OCI-LY1 (cell line): ENCODE data around the gene CTF1.

Experiments used
- H2AFZ ChIP-seq: fragments of 200-600 bp; sonication (generic), shearing (Covaris generic); 2 replicates; pipeline ENCODE4 v1.6.0; 2014; ENCODE audit warnings: antibody characterized with exemption, mild to moderate bottlenecking, low read length
- H3F3A ChIP-seq: fragments of 200-600 bp; sonication (generic), shearing (Covaris generic); 2 replicates; pipeline ENCODE4 v1.6.0; 2014; ENCODE audit warnings: mild to moderate bottlenecking, antibody characterized with exemption, low read length, moderate library complexity; ENCODE audit not compliant: insufficient read depth
- H3K27ac ChIP-seq: fragments of 200-600 bp; sonication (generic); 2 replicates; pipeline ENCODE4 v1.5.1; 2014; ENCODE audit warnings: low read length, mixed run types, mild to moderate bottlenecking, low read depth; ENCODE audit not compliant: poor library complexity, severe bottlenecking
- H3K27me3 ChIP-seq: fragments of 200-600 bp; sonication (generic); 2 replicates; pipeline ENCODE4 v1.6.0; 2014; ENCODE audit warnings: antibody characterized with exemption, mild to moderate bottlenecking, low read length, moderate library complexity; ENCODE audit not compliant: insufficient read depth
- H3K36me3 ChIP-seq: fragments of 200-600 bp; sonication (generic); 2 replicates; pipeline ENCODE4 v1.6.1; 2014; ENCODE audit warnings: mild to moderate bottlenecking, antibody characterized with exemption, low read length, moderate library complexity, mixed read lengths; ENCODE audit not compliant: insufficient read depth
- H3K4me1 ChIP-seq: fragments of 200-600 bp; sonication (generic); 2 replicates; pipeline ENCODE4 v1.5.1; 2014; ENCODE audit warnings: mild to moderate bottlenecking, low read length, moderate library complexity; ENCODE audit not compliant: insufficient read depth, severe bottlenecking
- H3K4me2 ChIP-seq: fragments of 200-600 bp; sonication (generic), shearing (Covaris generic); 2 replicates; pipeline ENCODE4 v1.6.1; 2014; ENCODE audit warnings: low read length
- H3K4me3 ChIP-seq: fragments of 200-600 bp; sonication (generic); 2 replicates; pipeline ENCODE4 v1.5.1; 2014; ENCODE audit warnings: low read length, low read depth, mild to moderate bottlenecking, mixed read lengths; ENCODE audit not compliant: poor library complexity, severe bottlenecking
- H3K79me2 ChIP-seq: fragments of 200-600 bp; shearing (Covaris generic); 2 replicates; pipeline ENCODE4 v1.6.1; 2016; ENCODE audit warnings: mixed run types, low read length, mixed read lengths; ENCODE audit not compliant: insufficient read depth
- H3K9ac ChIP-seq: fragments of 200-600 bp; sonication (generic), shearing (Covaris generic); 2 replicates; pipeline ENCODE4 v1.6.1; 2014; ENCODE audit warnings: mild to moderate bottlenecking, low read length, mixed read lengths
- H3K9me2 ChIP-seq: fragments of 200-600 bp; sonication (generic), shearing (Covaris generic); 2 replicates; pipeline ENCODE4 v1.6.1; 2014; ENCODE audit warnings: low read depth, mild to moderate bottlenecking, low read length, mixed read lengths
- H3K9me3 ChIP-seq: fragments of 200-600 bp; shearing (Covaris generic); 2 replicates; pipeline ENCODE4 v1.6.1; 2014; ENCODE audit warnings: low read length, mixed read lengths
- H4K20me1 ChIP-seq: fragments of 200-600 bp; sonication (generic), shearing (Covaris generic); 2 replicates; pipeline ENCODE4 v1.6.0; 2016; ENCODE audit warnings: mild to moderate bottlenecking, low read length; ENCODE audit not compliant: insufficient read depth
- CTCF ChIP-seq: fragments of 200-600 bp; sonication (generic), shearing (Covaris generic); IDR thresholded peaks from 2 replicates; pipeline ENCODE4 v1.5.1; 2017; ENCODE audit warnings: mild to moderate bottlenecking, antibody characterized with exemption, low read length, moderate library complexity, mixed read lengths
- EZH2 ChIP-seq: fragments of 200-600 bp; sonication (generic), shearing (Covaris generic); IDR thresholded peaks from 2 replicates; pipeline ENCODE4 v1.8.0; 2017; ENCODE audit warnings: borderline replicate concordance, mixed run types, mild to moderate bottlenecking, antibody characterized with exemption, low read length, moderate library complexity, mixed read lengths

Gene CTF1

GRCh38 chr16:30926937-30927788 lies 30.7 kb downstream of the CTF1 start:
- Histone ChIP-seq H3K4me1 (peaks cover 22% of the 10 kb centered on the region), H3F3A (no peaks in the 10 kb centered on the region), H3K4me2 (peak overlapping the region; percentile 21; the same call in 1 of the 2 replicates), H2AFZ (no peak overlapping the region), H3K9me2 (no peaks in the 10 kb centered on the region), H3K79me2 (no peaks in the 10 kb centered on the region), H4K20me1 (no peaks in the 10 kb centered on the region), H3K4me3 (no peak overlapping the region), H3K36me3 (peaks cover 24% of the 10 kb centered on the region; the same call in 1 of the 2 replicates), H3K27me3 (no peaks in the 10 kb centered on the region), H3K27ac (peak overlapping the region; percentile 24), H3K9ac (no peak overlapping the region; the same call in 1 of the 2 replicates), H3K9me3 (no peaks in the 10 kb centered on the region)
- TF ChIP-seq CTCF (no peak), EZH2 (no peak)

GRCh38 chr16:30927789-30928378 lies 31.5 kb downstream of the CTF1 start:
- peaks cover 28% of the 10 kb centered on the region; the same call in 1 of the 2 replicates for H3K36me3 ChIP-seq
- peak overlapping the region; percentile 16 for H3K27ac ChIP-seq
- no peak overlapping the region for H2AFZ ChIP-seq
- no peaks in the 10 kb centered on the region for H3K27me3 ChIP-seq
- peaks cover 22% of the 10 kb centered on the region for H3K4me1 ChIP-seq
- TF ChIP-seq EZH2, result no peak
- TF ChIP-seq CTCF, result no peak
- peak overlapping the region; percentile 21; the same call in 1 of the 2 replicates for H3K4me2 ChIP-seq
- H3K9me2 ChIP-seq, result no peaks in the 10 kb centered on the region
- H3K9me3 ChIP-seq, result no peaks in the 10 kb centered on the region
- no peaks in the 10 kb centered on the region for H3K79me2 ChIP-seq
- H3K4me3 ChIP-seq, result no peak overlapping the region
- H3F3A ChIP-seq, result no peaks in the 10 kb centered on the region
- no peaks in the 10 kb centered on the region for H4K20me1 ChIP-seq
- H3K9ac ChIP-seq, result no peak overlapping the region; the same call in 1 of the 2 replicates

GRCh38 chr16:30928390-30928789 lies 32.0 kb downstream of the CTF1 start:
- TF ChIP-seq CTCF (no peak), EZH2 (no peak)
- no peaks in the 10 kb centered on the region for H3K9me2 ChIP-seq
- H3K27ac ChIP-seq, result no peak overlapping the region
- no peak overlapping the region for H3K4me3 ChIP-seq
- no peaks in the 10 kb centered on the region for H3K9me3 ChIP-seq
- no peaks in the 10 kb centered on the region for H3K79me2 ChIP-seq
- H3K36me3 ChIP-seq, result peaks cover 28% of the 10 kb centered on the region; the same call in 1 of the 2 replicates
- H4K20me1 ChIP-seq, result no peaks in the 10 kb centered on the region
- H3K4me2 ChIP-seq, result no peak overlapping the region
- H3F3A ChIP-seq, result no peaks in the 10 kb centered on the region
- H3K9ac ChIP-seq, result no peak overlapping the region
- no peak overlapping the region for H2AFZ ChIP-seq
- no peaks in the 10 kb centered on the region for H3K27me3 ChIP-seq
- peaks cover 22% of the 10 kb centered on the region for H3K4me1 ChIP-seq
